Vagina (tissue), 2 donors: ENCODE results near the gene GJB4. TPM values are rescaled to one million over a fixed set of nuclear protein-coding genes. Genes with fewer than 3 reads are reported as not detected.
A peak's percentile ranks its signal among the peaks of the same experiment; 100 is the strongest.

Experiments
- DNase-seq, 2 donors: peaks; one replicate each; pipeline ENCODE4 v3.0.0-alpha.2; 2017; ENCODE audit errors: extremely low spot score in 2 of 2
- H3K27ac ChIP-seq: fragments of 200-600 bp; sonication (generic); one replicate; pipeline ENCODE4 v1.5.1; 2019
- H3K27me3 ChIP-seq: fragments of 200-600 bp; sonication (generic); one replicate; pipeline ENCODE4 v1.5.1; 2019
- H3K36me3 ChIP-seq, 2 donors: fragments of 200-600 bp; sonication (generic); one replicate each; pipeline ENCODE4 v1.5.1; 2017 to 2019
- H3K4me1 ChIP-seq: fragments of 200-600 bp; sonication (generic); one replicate; pipeline ENCODE4 v1.5.1; 2019
- H3K4me3 ChIP-seq, 2 donors: fragments of 200-600 bp; sonication (generic); 1 replicate in 1 of 2; 2 replicates in 1 of 2; pipeline ENCODE4 v1.5.1; 2016 to 2019
- H3K9me3 ChIP-seq: fragments of 200-600 bp; sonication (generic); one replicate; pipeline ENCODE4 v1.5.1; 2019
- POLR2A ChIP-seq, 2 donors: fragments of 450-650 bp; IDR thresholded peaks; one replicate each; pipeline ENCODE4 v1.6.1; 2017; ENCODE audit warnings: antibody characterized with exemption in 2 of 2, mild to moderate bottlenecking in 2 of 2, moderate library complexity in 2 of 2
- POLR2AphosphoS5 ChIP-seq, 2 donors: sonication (generic); formaldehyde crosslinking; IDR thresholded peaks; one replicate each; pipeline ENCODE4 v1.9.0; 2017; ENCODE audit warnings: antibody characterized with exemption in 2 of 2, mild to moderate bottlenecking in 2 of 2, low read depth in 1 of 2; ENCODE audit not compliant: insufficient read depth in 1 of 2
- intact Hi-C: fragments of 100-400 bp; cut with DNase I; formaldehyde crosslinking; loops from one replicate; pipeline ENCODE4 v1.15.1; 2023
- total RNA-seq: library from RNA; depleted of rRNA; stranded (reverse); fragments of >200 nt; gene quantifications from one replicate; pipeline ENCODE4 v1.2.3, GENCODE V29; 2016
- TF ChIP-seq, protein P1 (sequence below), 3 experiments: fragments of 450-650 bp in 2 of 3; fragments of 200-600 bp in 1 of 3; sonication (generic) in 1 of 3; IDR thresholded peaks; one replicate each; pipeline ENCODE4 v1.5.1; 2017 to 2019; ENCODE audit warnings: antibody characterized with exemption in 3 of 3, mild to moderate bottlenecking in 2 of 3, moderate library complexity in 2 of 3

GJB4 gene
- total RNA-seq, 1 donor from 2014 or later, result 2.0 TPM

DNA sequence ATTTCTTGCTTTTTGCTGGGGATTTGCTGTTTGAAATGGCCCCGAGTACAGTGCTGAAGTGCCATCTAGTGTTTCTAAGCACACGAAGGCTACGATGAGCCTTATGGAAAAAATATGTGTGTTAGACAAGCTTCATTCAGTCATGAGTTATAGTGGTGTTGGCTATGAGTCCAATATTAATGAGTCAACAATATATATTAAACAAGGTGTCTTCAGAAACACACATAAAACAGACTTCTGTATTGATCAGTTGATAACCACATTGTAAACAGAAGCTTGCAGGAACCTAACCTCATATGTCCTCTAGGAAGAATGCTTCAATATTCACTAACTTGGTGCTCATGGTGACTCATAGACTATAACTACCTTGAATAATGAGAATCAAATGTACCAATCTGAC is 6.4 kb upstream of the GJB4 start:
- H3K36me3 ChIP-seq, result no peaks in the 10 kb centered on the region
- no peak overlapping the region for H3K4me3 ChIP-seq
- peaks cover 16% of the 10 kb centered on the region for H3K4me1 ChIP-seq
- H3K27me3 ChIP-seq, result no peaks in the 10 kb centered on the region
- no peaks in the 10 kb centered on the region for H3K9me3 ChIP-seq
- DNase-seq, result no peak
- intact Hi-C loops, result no loop called here
- no peak overlapping the region for H3K27ac ChIP-seq
- no peak for TF ChIP-seq POLR2A (IDR thresholded peaks at IDR 0.05)
- TF ChIP-seq, protein P1, sequence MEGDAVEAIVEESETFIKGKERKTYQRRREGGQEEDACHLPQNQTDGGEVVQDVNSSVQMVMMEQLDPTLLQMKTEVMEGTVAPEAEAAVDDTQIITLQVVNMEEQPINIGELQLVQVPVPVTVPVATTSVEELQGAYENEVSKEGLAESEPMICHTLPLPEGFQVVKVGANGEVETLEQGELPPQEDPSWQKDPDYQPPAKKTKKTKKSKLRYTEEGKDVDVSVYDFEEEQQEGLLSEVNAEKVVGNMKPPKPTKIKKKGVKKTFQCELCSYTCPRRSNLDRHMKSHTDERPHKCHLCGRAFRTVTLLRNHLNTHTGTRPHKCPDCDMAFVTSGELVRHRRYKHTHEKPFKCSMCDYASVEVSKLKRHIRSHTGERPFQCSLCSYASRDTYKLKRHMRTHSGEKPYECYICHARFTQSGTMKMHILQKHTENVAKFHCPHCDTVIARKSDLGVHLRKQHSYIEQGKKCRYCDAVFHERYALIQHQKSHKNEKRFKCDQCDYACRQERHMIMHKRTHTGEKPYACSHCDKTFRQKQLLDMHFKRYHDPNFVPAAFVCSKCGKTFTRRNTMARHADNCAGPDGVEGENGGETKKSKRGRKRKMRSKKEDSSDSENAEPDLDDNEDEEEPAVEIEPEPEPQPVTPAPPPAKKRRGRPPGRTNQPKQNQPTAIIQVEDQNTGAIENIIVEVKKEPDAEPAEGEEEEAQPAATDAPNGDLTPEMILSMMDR (IDR thresholded peaks at IDR 0.05), result no peak
- no peak for TF ChIP-seq POLR2AphosphoS5 (IDR thresholded peaks at IDR 0.05; ENCODE audit: insufficient read depth in 1 of 2, low read depth in 1 of 2)

DNA sequence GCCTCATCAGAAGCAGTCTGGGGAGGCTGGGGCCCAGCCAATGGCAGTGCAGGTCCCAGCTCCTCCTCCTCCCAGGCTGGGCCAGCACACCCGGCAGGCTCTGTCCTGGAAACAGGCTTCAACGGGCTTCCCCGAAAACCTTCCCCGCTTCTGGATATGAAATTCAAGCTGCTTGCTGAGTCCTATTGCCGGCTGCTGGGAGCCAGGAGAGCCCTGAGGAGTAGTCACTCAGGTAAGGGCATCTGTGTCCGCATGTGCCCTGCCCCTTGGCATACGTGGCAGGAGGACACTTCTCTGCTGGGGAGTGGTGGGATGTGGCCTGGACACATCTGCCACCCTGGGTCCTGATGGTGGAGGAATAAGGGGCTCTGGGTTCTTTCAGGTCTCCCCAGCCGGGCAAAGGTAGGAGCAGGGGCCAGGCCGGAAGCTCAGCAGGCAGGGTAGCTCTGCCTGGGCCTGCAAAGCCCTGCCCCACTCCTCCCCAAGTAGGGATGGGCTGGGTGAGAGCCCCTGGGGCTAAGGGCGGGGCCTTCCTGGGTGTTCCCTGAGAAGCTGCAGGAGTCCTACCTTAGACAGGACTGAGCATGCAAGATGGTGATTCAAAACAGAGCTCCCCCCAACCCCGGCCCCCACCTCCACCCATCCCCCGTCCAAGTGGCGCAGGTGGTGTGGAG is 4.4 kb upstream of the GJB4 start, which contains the start of gene GJB5:
Gene GJB5, plus strand, starts transcription at position 84 of the 674 bp plus-strand sequence. CDS start 2,284 bp downstream, outside the sequence.
- TF ChIP-seq POLR2AphosphoS5 (IDR thresholded peaks at IDR 0.05; ENCODE audit: insufficient read depth in 1 of 2, low read depth in 1 of 2) (peak in 1 of 2 donors; percentile 58), POLR2A (IDR thresholded peaks at IDR 0.05) (no peak)
- TF ChIP-seq, protein P1 (IDR thresholded peaks at IDR 0.05), result no peak
- peaks cover 22% of the 10 kb centered on the region for H3K4me1 ChIP-seq
- H3K36me3 ChIP-seq, result no peaks in the 10 kb centered on the region
- peak within 1 kb of the TSS in 1 of 2 donors; percentile 38 for H3K4me3 ChIP-seq
- no peaks in the 10 kb centered on the region for H3K27me3 ChIP-seq
- intact Hi-C loops, result no loop called here
- DNase-seq, result no peak
- H3K27ac ChIP-seq, result peak within 1 kb of the TSS; percentile 60
- H3K9me3 ChIP-seq, result no peaks in the 10 kb centered on the region

DNA sequence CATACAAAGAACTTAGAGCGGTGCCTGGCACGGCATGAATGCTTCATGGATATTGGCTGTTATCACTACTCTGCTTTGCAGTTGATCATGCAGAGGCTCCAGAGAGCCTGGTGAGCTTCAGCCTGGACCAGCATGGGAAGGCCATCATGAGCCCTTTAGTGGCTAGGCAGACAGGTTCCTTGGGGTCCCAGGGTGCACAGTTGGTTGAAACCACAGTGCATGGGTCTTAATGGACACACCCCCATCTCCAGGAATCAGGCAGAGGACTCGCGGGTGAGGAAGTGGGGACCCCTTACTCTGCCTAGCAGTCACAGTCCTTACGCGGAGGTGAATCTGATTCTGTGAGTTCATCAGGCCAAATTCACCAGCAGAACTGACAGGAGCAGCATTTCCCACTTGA is 3.6 kb upstream of the GJB4 start:
- TF ChIP-seq POLR2AphosphoS5 (IDR thresholded peaks at IDR 0.05; ENCODE audit: insufficient read depth in 1 of 2, low read depth in 1 of 2), result no peak
- TF ChIP-seq, protein P1 (IDR thresholded peaks at IDR 0.05), result no peak
- TF ChIP-seq POLR2A (IDR thresholded peaks at IDR 0.05), result no peak
- H3K9me3 ChIP-seq, result no peaks in the 10 kb centered on the region
- no peak for DNase-seq
- H3K4me3 ChIP-seq, result peak overlapping the region in 1 of 2 donors; percentile 38
- H3K27me3 ChIP-seq, result no peaks in the 10 kb centered on the region
- peak overlapping the region; percentile 60 for H3K27ac ChIP-seq
- H3K4me1 ChIP-seq, result peaks cover 22% of the 10 kb centered on the region
- intact Hi-C loops, result no loop called here
- H3K36me3 ChIP-seq, result no peaks in the 10 kb centered on the region

DNA sequence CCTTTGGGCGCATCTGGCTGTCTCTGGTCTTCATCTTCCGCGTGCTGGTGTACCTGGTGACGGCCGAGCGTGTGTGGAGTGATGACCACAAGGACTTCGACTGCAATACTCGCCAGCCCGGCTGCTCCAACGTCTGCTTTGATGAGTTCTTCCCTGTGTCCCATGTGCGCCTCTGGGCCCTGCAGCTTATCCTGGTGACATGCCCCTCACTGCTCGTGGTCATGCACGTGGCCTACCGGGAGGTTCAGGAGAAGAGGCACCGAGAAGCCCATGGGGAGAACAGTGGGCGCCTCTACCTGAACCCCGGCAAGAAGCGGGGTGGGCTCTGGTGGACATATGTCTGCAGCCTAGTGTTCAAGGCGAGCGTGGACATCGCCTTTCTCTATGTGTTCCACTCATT is 2.2 kb upstream of the GJB4 start:
- Histone ChIP-seq H3K4me3 (no peak overlapping the region), H3K36me3 (no peaks in the 10 kb centered on the region), H3K4me1 (peaks cover 22% of the 10 kb centered on the region), H3K9me3 (no peaks in the 10 kb centered on the region), H3K27me3 (no peaks in the 10 kb centered on the region), H3K27ac (no peak overlapping the region)
- TF ChIP-seq POLR2AphosphoS5 (IDR thresholded peaks at IDR 0.05; ENCODE audit: insufficient read depth in 1 of 2, low read depth in 1 of 2), result no peak
- TF ChIP-seq, protein P1 (IDR thresholded peaks at IDR 0.05), result no peak
- TF ChIP-seq POLR2A (IDR thresholded peaks at IDR 0.05), result no peak
- DNase-seq, result no peak
- intact Hi-C loops, result no loop called here

DNA sequence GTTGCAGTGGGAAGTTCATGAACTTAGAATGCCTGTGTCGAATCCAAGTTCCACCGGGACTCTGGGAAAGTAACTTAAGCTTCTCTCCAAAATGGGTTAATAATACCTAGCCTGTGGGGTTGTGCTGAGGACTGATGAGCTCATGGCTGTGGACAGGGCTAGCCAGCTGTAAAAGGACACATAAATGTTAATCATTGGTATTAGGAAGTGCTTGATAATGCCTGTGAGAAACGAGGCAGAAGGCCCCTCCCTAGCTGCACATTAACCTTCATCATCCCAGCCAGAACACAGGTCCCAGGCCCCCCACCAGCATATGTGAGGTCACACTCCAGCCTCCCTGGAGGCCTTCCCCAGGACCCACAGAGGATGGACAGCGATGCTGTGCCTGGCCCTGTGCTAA is 789 bp upstream of the GJB4 start:
- no peaks in the 10 kb centered on the region for H3K27me3 ChIP-seq
- DNase-seq, result no peak
- no peak overlapping the region for H3K27ac ChIP-seq
- TF ChIP-seq POLR2AphosphoS5 (IDR thresholded peaks at IDR 0.05; ENCODE audit: insufficient read depth in 1 of 2, low read depth in 1 of 2) (no peak), POLR2A (IDR thresholded peaks at IDR 0.05) (no peak)
- TF ChIP-seq, protein P1 (IDR thresholded peaks at IDR 0.05), result no peak
- no peaks in the 10 kb centered on the region for H3K36me3 ChIP-seq
- H3K9me3 ChIP-seq, result no peaks in the 10 kb centered on the region
- H3K4me1 ChIP-seq, result peaks cover 22% of the 10 kb centered on the region
- intact Hi-C loops, result no loop called here
- H3K4me3 ChIP-seq, result no peak overlapping the region
